ENCODE measurements around the gene XRN2. TPM values are rescaled to one million over a fixed set of nuclear protein-coding genes. Genes with fewer than 3 reads are reported as not detected.

Gene XRN2, protein sequence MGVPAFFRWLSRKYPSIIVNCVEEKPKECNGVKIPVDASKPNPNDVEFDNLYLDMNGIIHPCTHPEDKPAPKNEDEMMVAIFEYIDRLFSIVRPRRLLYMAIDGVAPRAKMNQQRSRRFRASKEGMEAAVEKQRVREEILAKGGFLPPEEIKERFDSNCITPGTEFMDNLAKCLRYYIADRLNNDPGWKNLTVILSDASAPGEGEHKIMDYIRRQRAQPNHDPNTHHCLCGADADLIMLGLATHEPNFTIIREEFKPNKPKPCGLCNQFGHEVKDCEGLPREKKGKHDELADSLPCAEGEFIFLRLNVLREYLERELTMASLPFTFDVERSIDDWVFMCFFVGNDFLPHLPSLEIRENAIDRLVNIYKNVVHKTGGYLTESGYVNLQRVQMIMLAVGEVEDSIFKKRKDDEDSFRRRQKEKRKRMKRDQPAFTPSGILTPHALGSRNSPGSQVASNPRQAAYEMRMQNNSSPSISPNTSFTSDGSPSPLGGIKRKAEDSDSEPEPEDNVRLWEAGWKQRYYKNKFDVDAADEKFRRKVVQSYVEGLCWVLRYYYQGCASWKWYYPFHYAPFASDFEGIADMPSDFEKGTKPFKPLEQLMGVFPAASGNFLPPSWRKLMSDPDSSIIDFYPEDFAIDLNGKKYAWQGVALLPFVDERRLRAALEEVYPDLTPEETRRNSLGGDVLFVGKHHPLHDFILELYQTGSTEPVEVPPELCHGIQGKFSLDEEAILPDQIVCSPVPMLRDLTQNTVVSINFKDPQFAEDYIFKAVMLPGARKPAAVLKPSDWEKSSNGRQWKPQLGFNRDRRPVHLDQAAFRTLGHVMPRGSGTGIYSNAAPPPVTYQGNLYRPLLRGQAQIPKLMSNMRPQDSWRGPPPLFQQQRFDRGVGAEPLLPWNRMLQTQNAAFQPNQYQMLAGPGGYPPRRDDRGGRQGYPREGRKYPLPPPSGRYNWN
- 60.9 TPM for total RNA-seq
- 22.6 TPM for polyA plus RNA-seq (ENCODE audit: insufficient read depth, low read depth, low replicate concordance)
- long read RNA-seq, donor 1, partial matches to known transcripts = 58 of 60 reads
- long read RNA-seq, donor 1, other reads (novel, unspliced or antisense) = 0 of 60 reads
- long read RNA-seq, donor 2, partial matches to known transcripts = 63 of 67 reads
- long read RNA-seq, donor 2, other reads (novel, unspliced or antisense) = 0 of 67 reads
- long read RNA-seq, donor 3, partial matches to known transcripts = 115 of 116 reads
- long read RNA-seq, donor 3, other reads (novel, unspliced or antisense) = 0 of 116 reads
- long read RNA-seq, donor 4, partial matches to known transcripts = 15 of 19 reads
- long read RNA-seq, donor 4, other reads (novel, unspliced or antisense) = 0 of 19 reads
- long read RNA-seq, donor 5 = 0 reads
- long read RNA-seq, donor 6, transcript XRN2-201 (30 exons, 3,437 nt) = major isoform, 6 of 141 reads
- long read RNA-seq, donor 6, partial matches to known transcripts = 135 of 141 reads
- long read RNA-seq, donor 6, other reads (novel, unspliced or antisense) = 0 of 141 reads
- long read RNA-seq, donor 7, transcript XRN2-201 (30 exons, 3,437 nt) = major isoform, 32 of 65 reads
- long read RNA-seq, donor 7, partial matches to known transcripts = 23 of 65 reads
- long read RNA-seq, donor 7, other reads (novel, unspliced or antisense) = 10 of 65 reads
- long read RNA-seq, donor 8, partial matches to known transcripts = 61 of 63 reads
- long read RNA-seq, donor 8, other reads (novel, unspliced or antisense) = 0 of 63 reads
- long read RNA-seq, donor 9, partial matches to known transcripts = 6 of 6 reads
- long read RNA-seq, donor 9, other reads (novel, unspliced or antisense) = 0 of 6 reads
- long read RNA-seq, donor 10, partial matches to known transcripts = 86 of 89 reads
- long read RNA-seq, donor 10, other reads (novel, unspliced or antisense) = 0 of 89 reads

DNA sequence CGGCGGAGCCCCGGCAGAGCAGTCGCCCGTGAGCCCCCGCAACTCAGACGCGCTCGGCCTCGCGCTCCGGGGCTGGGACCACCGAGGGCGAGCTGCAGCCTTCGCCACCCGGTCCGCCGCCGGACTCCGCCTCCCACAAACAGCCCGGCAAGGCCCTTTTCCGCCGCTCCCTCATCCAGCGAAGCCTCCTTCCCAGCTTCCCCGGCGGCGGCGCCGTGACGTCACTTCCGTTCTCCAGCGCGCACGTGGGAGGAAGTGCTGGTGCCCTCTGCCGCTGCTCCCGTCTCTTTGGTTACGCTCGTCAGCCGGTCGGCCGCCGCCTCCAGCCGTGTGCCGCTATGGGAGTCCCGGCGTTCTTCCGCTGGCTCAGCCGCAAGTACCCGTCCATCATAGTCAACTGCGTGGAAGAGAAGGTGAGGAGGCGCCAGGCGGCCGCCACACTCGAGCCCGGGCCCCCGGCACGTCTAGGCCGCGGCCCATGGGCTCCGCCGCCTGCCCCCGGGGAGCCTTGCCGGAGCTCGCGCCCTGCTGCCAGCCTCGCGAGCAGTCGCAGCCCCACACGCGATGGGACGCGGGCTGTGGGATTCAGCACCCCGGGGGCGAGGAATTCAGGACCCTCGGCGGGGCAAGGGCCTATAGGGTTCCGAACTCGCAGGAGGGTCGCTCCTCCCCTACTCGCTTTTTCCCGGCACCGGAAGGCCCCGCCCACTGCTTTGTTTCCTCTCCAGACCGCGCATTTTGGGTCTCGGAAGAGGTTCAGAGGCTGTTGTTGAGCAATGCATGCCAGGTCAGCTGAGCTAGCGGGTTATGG is at the start of gene XRN2:
Gene XRN2 (plus strand): TSS at position 271 of the 811 bp plus-strand sequence. CDS start 68 bp downstream, at position 339.
- Histone ChIP-seq H3K36me3 (ENCODE audit: control insufficient read depth in 2 of 3, insufficient read depth in 3 of 3, low read length in 3 of 3) (no peaks in the 10 kb centered on the region), H3K27me3 (ENCODE audit: control insufficient read depth, insufficient read depth, low read length) (no peaks in the 10 kb centered on the region), H3K9me3 (ENCODE audit: control insufficient read depth in 2 of 3, insufficient read depth in 1 of 3, low read length in 3 of 3) (no peaks in the 10 kb centered on the region), H3K4me1 (ENCODE audit: control insufficient read depth in 2 of 3, insufficient read depth in 2 of 3, low read depth in 1 of 3, low read length in 3 of 3) (peaks cover 0 to 15% (median 2%) of the 10 kb centered on the region in 3 donors), H3K27ac (ENCODE audit: low read depth in 2 of 2, low read length in 2 of 2) (peak within 1 kb of the TSS; percentile 93 to 96), H3K4me3 (ENCODE audit: low read length in 3 of 3) (peak within 1 kb of the TSS; percentile 67 to 97 (median 93)), H3K9ac (ENCODE audit: low read length in 3 of 3) (peak within 1 kb of the TSS; percentile 91 to 96 (median 93))
- intact Hi-C loops (cut with DNase I) = no loop called here
- peak; percentile 96 to 99 (median 97) for DNase-seq
- no peak for FAIRE-seq
- TF ChIP-seq CTCF (IDR thresholded peaks at IDR 0.05; ENCODE audit: borderline replicate concordance, extremely low read depth, insufficient read depth) = no peak

GRCh38 chr20:21257192-21257591 is 45.9 kb upstream of the XRN2 start:
- H3K27me3 ChIP-seq (ENCODE audit: control insufficient read depth, insufficient read depth, low read length) = no peaks in the 10 kb centered on the region
- FAIRE-seq = no peak
- intact Hi-C loops (cut with DNase I) = no loop called here

More at GRCh38 chr20:21257192-21257591, 45.9 kb upstream of the XRN2 start:
- no peak for DNase-seq
- Histone ChIP-seq H3K27ac (ENCODE audit: low read depth in 2 of 2, low read length in 2 of 2) (no peak overlapping the region), H3K9ac (ENCODE audit: low read length in 3 of 3) (no peak overlapping the region), H3K9me3 (ENCODE audit: control insufficient read depth in 2 of 3, insufficient read depth in 1 of 3, low read length in 3 of 3) (no peaks in the 10 kb centered on the region), H3K36me3 (ENCODE audit: control insufficient read depth in 2 of 3, insufficient read depth in 3 of 3, low read length in 3 of 3) (no peaks in the 10 kb centered on the region), H3K4me3 (ENCODE audit: low read length in 3 of 3) (no peak overlapping the region), H3K4me1 (ENCODE audit: control insufficient read depth in 2 of 3, insufficient read depth in 2 of 3, low read depth in 1 of 3, low read length in 3 of 3) (no peaks in the 10 kb centered on the region)
- TF ChIP-seq CTCF (IDR thresholded peaks at IDR 0.05; ENCODE audit: borderline replicate concordance, extremely low read depth, insufficient read depth) = no peak
